GM12878 (cell line): ENCODE results near the gene TUNAR. TPM values are rescaled to one million over a fixed set of nuclear protein-coding genes. Genes with fewer than 3 reads are reported as not detected.

Experiments used
- ATAC-seq: fragments of 200-7000 bp; cut with Tn5 transposase; 3 replicates; pipeline ENCODE4 v1.9.1; 2020; ENCODE audit warnings: mild to moderate bottlenecking, moderate library complexity
- BruUV-seq: library from RNA; stranded (reverse); fragments of 400-500 nt; replicated peaks from 2 replicates; lab custom pipeline; 2021; lab: Mats Ljungman, UMichigan
- CTCF ChIA-PET: fragments of 300-600 bp; sonication (Branson Sonifier 250); formaldehyde crosslinking; extraction: SDS; loops from one replicate; lab custom pipeline; 2021; ENCODE audit warnings: inconsistent platforms; lab: Yijun Ruan, JAX
- POLR2A ChIA-PET: fragments of 350-600 bp; formaldehyde crosslinking; extraction: SDS; loops from one replicate; lab custom pipeline; 2021; ENCODE audit warnings: inconsistent platforms; lab: Charles Lee
- RAD21 ChIA-PET: fragments of 300-600 bp; sonication (Branson Sonifier 250); formaldehyde crosslinking; loops from one replicate; lab custom pipeline; 2023; ENCODE audit warnings: antibody characterized with exemption; ENCODE audit not compliant: unreplicated experiment; lab: Charles Lee
- SMC1A ChIA-PET: fragments of 300-600 bp; sonication (Branson Sonifier 250); formaldehyde crosslinking; loops from one replicate; lab custom pipeline; 2023; ENCODE audit not compliant: unreplicated experiment, uncharacterized antibody; lab: Charles Lee
- DNase-seq: peaks from one replicate; pipeline ENCODE4 v3.0.0-alpha.2; 2011; ENCODE audit warnings: low read depth, low spot score
- FAIRE-seq: peaks from 3 replicates; lab custom pipeline; 2011; peaks lifted over from hg19 to GRCh38; lab: Jason Lieb, UNC
- H2AFZ ChIP-seq: 2 replicates; pipeline ENCODE4 v1.6.0; 2011; ENCODE audit warnings: low read depth, low read length, control low read depth; ENCODE audit not compliant: control insufficient read depth
- H3K27ac ChIP-seq: 2 replicates; pipeline ENCODE4 v1.5.1; 2011; ENCODE audit warnings: control low read depth; ENCODE audit not compliant: control insufficient read depth, insufficient read depth
- H3K27me3 ChIP-seq, 2 experiments: replicated peaks in 1 of 2; 2 replicates each; pipeline versions ENCODE4 v1.6.0 to v1.6.1; 2011; ENCODE audit warnings: low read length in 1 of 2; ENCODE audit not compliant: control insufficient read depth in 2 of 2, insufficient read depth in 2 of 2
- H3K36me3 ChIP-seq, 2 experiments: 2 replicates each; pipeline ENCODE4 v1.5.1; 2011; ENCODE audit warnings: low read length in 1 of 2; ENCODE audit not compliant: control insufficient read depth in 2 of 2, insufficient read depth in 2 of 2
- H3K4me1 ChIP-seq: 2 replicates; pipeline ENCODE4 v1.6.1; 2011; ENCODE audit warnings: mild to moderate bottlenecking, low read length, moderate library complexity, mixed read lengths; ENCODE audit not compliant: control insufficient read depth, insufficient read depth
- H3K4me2 ChIP-seq: 2 replicates; pipeline ENCODE4 v1.6.0; 2011; ENCODE audit warnings: control low read depth; ENCODE audit not compliant: control insufficient read depth, insufficient read depth
- H3K4me3 ChIP-seq: fragments of 200-600 bp; sonication (generic); 2 replicates; pipeline ENCODE4 v1.5.1; 2016
- H3K79me2 ChIP-seq: 2 replicates; pipeline ENCODE4 v1.6.0; 2011; ENCODE audit warnings: low read length; ENCODE audit not compliant: control insufficient read depth, insufficient read depth
- H3K9ac ChIP-seq: 2 replicates; pipeline ENCODE4 v1.8.0; 2011; ENCODE audit warnings: low read length, control low read depth, mixed read lengths; ENCODE audit not compliant: control insufficient read depth, insufficient read depth
- H3K9me3 ChIP-seq: replicated peaks from 3 replicates; pipeline ENCODE4 v1.5.1; 2011; ENCODE audit warnings: mild to moderate bottlenecking, low read length; ENCODE audit not compliant: control insufficient read depth, insufficient read depth
- H4K20me1 ChIP-seq: 2 replicates; pipeline ENCODE4 v1.6.0; 2011; ENCODE audit not compliant: control insufficient read depth, insufficient read depth
- CREM ChIP-seq: IDR thresholded peaks from 2 replicates; pipeline ENCODE4 v1.6.1; 2014; ENCODE audit warnings: antibody characterized with exemption, low read depth
- EP300 ChIP-seq, 2 experiments: fragments of 150-350 bp in 1 of 2; IDR thresholded peaks; 2 replicates each; pipeline ENCODE4 v1.6.1; 2011 to 2012; ENCODE audit warnings: low read depth in 2 of 2, low read length in 2 of 2, borderline replicate concordance in 1 of 2, improper control_type of control experiment in 1 of 2, inconsistent platforms in 1 of 2; ENCODE audit not compliant: control insufficient read depth in 1 of 2
- FOXK2 ChIP-seq: fragments of 450-650 bp; IDR thresholded peaks from 2 replicates; pipeline ENCODE4 v1.6.1; 2017; ENCODE audit warnings: mild to moderate bottlenecking, moderate library complexity
- POLR2AphosphoS5 ChIP-seq: IDR thresholded peaks from 2 replicates; pipeline ENCODE4 v1.6.1; 2011; ENCODE audit warnings: mild to moderate bottlenecking, low read length, inconsistent platforms
- SMARCA5 ChIP-seq: fragments of 450-650 bp; IDR thresholded peaks from 2 replicates; pipeline ENCODE4 v1.6.1; 2017; ENCODE audit warnings: mild to moderate bottlenecking
- SP1 ChIP-seq: IDR thresholded peaks from one replicate; pipeline ENCODE4 v1.6.1; 2011; ENCODE audit warnings: low read depth, low read length
- TAF1 ChIP-seq: IDR thresholded peaks from 2 replicates; pipeline ENCODE4 v1.6.1; 2011; ENCODE audit warnings: mild to moderate bottlenecking, low read depth, low read length, borderline replicate concordance
- WGBS: methylation state at CpG from one replicate; pipeline ENCODE4 v1.1.6; 2016; ENCODE audit warnings: low lambda C conversion rate; ENCODE audit not compliant: insufficient replicate concordance, insufficient coverage; ENCODE audit errors: missing lambda C conversion rate; 5-methylcytosine and 5-hydroxymethylcytosine counted together
- in situ Hi-C: fragments of 300-500 bp; cut with MboI; formaldehyde crosslinking; loops from 9 replicates; pipeline ENCODE4 v1.14.3; 2018; ENCODE audit warnings: mixed read lengths
- intact Hi-C: fragments of 100-400 bp; cut with micrococcal nuclease; formaldehyde crosslinking; loops from one replicate; pipeline ENCODE4 v1.14.2; 2022; ENCODE audit not compliant: unreplicated experiment
- polyA plus RNA-seq, 11 experiments: library from polyadenylated mRNA; depleted of rRNA in 4 of 11; unstranded in 6 of 11; stranded (reverse) in 5 of 11; fragments of >200 nt; fragmentation: Nextera tagmentation in 4 of 11; fragmentation: Illumina TruSeq in 1 of 11; extraction: Ambion mirVana in 4 of 11; extraction: Trizol in 1 of 11; gene quantifications; 1 replicate in 1 of 11; 2 replicates in 10 of 11; pipeline versions ENCODE4 v1.2.1 to v1.2.3, GENCODE V29; 2011 to 2016; ENCODE audit warnings: inconsistent platforms in 2 of 11, missing spikeins in 2 of 11, low read depth in 1 of 11
- total RNA-seq, 4 experiments: library from RNA; depleted of rRNA in 3 of 4; stranded (reverse); fragments of >200 nt in 3 of 4; fragmentation: Illumina TruSeq in 1 of 4; extraction: Trizol in 1 of 4; gene quantifications; 2 replicates each; pipeline versions ENCODE4 v1.2.1 to v1.2.3, GENCODE V29; 2013 to 2021
- TF ChIP-seq, protein P1 (sequence below): fragments of 450-650 bp; formaldehyde crosslinking; IDR thresholded peaks from 2 replicates; pipeline ENCODE4 v1.4.0; 2020; ENCODE audit warnings: mild to moderate bottlenecking, moderate library complexity
- TF ChIP-seq, protein P2 (sequence below): IDR thresholded peaks from 2 replicates; pipeline ENCODE4 v1.6.1; 2011; ENCODE audit warnings: mild to moderate bottlenecking, low read depth, low read length, moderate library complexity; ENCODE audit not compliant: insufficient replicate concordance
- TF ChIP-seq, protein P3 (sequence below): fragments of 450-650 bp; IDR thresholded peaks from 2 replicates; pipeline ENCODE4 v1.6.1; 2016; ENCODE audit warnings: mild to moderate bottlenecking
- TF ChIP-seq, protein P4 (sequence below): fragments of 450-650 bp; IDR thresholded peaks from 2 replicates; pipeline ENCODE4 v1.6.1; 2017; ENCODE audit warnings: mild to moderate bottlenecking, moderate library complexity

The TUNAR gene
- total and polyA plus RNA-seq, 10 of the 15 experiments (the other 5 are each of a cell fraction or from before 2014, with no cell fraction given): 0.02 TPM; not detected in 9

DNA sequence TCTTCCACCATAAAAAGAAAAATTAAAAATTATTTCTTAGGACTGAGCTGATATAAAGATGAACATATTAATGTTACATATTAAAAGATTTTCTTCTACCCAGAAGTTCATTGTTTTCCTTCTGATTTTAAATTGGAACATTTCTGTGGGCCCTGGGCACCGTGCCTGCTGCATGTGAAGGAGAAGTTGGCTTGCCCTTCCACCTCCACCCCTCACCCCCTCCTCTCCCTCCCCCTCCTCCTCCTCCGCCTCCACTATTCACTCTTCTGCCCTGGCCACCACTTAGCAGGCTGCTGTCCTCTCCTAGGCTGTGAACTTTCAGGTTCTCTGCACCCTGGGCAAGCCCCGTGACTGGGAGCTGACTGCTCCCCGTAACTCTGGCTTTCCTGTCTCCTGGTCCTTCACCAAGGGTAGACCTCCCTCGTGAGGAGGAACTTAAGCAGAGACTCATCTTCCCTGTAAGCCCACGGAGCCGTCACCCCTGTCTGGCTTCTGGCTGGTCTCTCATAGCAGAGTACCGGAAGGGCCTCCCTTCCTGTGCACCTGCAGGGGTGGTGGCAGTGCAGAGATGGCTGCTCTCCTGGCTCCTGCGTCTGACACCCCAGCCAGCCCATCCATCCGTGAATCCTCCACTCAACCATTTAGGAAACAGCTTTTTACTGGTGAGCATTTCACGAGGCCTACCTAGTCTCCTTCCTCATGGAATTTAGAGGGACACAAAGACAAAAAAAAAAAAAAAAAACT, 12.8 kb downstream of the TUNAR start (continued):
- TF ChIP-seq, protein P1, sequence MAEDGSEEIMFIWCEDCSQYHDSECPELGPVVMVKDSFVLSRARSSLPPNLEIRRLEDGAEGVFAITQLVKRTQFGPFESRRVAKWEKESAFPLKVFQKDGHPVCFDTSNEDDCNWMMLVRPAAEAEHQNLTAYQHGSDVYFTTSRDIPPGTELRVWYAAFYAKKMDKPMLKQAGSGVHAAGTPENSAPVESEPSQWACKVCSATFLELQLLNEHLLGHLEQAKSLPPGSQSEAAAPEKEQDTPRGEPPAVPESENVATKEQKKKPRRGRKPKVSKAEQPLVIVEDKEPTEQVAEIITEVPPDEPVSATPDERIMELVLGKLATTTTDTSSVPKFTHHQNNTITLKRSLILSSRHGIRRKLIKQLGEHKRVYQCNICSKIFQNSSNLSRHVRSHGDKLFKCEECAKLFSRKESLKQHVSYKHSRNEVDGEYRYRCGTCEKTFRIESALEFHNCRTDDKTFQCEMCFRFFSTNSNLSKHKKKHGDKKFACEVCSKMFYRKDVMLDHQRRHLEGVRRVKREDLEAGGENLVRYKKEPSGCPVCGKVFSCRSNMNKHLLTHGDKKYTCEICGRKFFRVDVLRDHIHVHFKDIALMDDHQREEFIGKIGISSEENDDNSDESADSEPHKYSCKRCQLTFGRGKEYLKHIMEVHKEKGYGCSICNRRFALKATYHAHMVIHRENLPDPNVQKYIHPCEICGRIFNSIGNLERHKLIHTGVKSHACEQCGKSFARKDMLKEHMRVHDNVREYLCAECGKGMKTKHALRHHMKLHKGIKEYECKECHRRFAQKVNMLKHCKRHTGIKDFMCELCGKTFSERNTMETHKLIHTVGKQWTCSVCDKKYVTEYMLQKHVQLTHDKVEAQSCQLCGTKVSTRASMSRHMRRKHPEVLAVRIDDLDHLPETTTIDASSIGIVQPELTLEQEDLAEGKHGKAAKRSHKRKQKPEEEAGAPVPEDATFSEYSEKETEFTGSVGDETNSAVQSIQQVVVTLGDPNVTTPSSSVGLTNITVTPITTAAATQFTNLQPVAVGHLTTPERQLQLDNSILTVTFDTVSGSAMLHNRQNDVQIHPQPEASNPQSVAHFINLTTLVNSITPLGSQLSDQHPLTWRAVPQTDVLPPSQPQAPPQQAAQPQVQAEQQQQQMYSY (CRISPR knock-in tag): no peak
- TF ChIP-seq FOXK2: no peak

DNA sequence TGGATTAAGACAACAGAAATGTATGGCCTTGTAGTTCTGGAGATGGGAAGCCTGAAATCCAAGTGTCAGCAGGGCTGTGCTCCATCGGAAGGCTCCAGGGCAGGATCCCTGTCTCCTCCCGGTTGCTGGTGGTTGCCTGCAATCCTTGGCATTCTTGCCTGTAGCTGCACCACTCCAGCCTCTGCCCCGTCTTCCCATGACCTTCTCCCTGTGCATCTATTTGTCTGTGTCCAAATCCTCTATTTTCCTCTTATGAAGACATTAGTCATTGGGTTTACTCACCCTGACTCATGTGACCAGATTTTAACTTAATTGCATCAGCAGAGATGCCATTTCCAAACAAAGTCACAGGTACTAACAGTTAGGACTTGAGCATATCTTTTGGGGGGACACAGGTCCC, 15.1 kb downstream of the TUNAR start:
- BruUV-seq: no TSS peak
- Histone ChIP-seq H2AFZ (no peak overlapping the region), H3K9me3 (no peaks in the 10 kb centered on the region), H3K36me3 (no peaks in the 10 kb centered on the region), H3K4me1 (no peaks in the 10 kb centered on the region), H3K4me2 (no peak overlapping the region), H3K79me2 (no peaks in the 10 kb centered on the region), H3K9ac (no peak overlapping the region), H3K27me3 (peaks cover 0 to 5% of the 10 kb centered on the region in 2 experiments; a peak in 3 of 4 replicates), H4K20me1 (no peaks in the 10 kb centered on the region), H3K27ac (no peak overlapping the region), H3K4me3 (no peak overlapping the region)
- 58% methylated on average over 3 of the region's 3 CpGs for whole genome bisulfite sequencing
- DNase-seq: no peak
- CTCF ChIA-PET: no interaction called here
- no peak for FAIRE-seq
- RAD21 ChIA-PET: no interaction called here
- ATAC-seq: no peak
- intact Hi-C loops (no loop called here), in situ Hi-C loops (no loop called here)
- SMC1A ChIA-PET: no interaction called here
- POLR2A ChIA-PET: no interaction called here
- TF ChIP-seq TAF1 (no peak), CREM (no peak), SP1 (no peak), SMARCA5 (no peak), POLR2AphosphoS5 (no peak), EP300 (IDR thresholded peaks at IDR 0.05; ENCODE audit: borderline replicate concordance in 1 of 2, control insufficient read depth in 1 of 2, low read depth in 2 of 2, low read length in 2 of 2) (no peak)
- TF ChIP-seq, protein P2, sequence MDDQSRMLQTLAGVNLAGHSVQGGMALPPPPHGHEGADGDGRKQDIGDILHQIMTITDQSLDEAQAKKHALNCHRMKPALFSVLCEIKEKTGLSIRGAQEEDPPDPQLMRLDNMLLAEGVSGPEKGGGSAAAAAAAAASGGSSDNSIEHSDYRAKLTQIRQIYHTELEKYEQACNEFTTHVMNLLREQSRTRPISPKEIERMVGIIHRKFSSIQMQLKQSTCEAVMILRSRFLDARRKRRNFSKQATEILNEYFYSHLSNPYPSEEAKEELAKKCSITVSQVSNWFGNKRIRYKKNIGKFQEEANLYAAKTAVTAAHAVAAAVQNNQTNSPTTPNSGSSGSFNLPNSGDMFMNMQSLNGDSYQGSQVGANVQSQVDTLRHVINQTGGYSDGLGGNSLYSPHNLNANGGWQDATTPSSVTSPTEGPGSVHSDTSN: no peak
- TF ChIP-seq, protein P3, sequence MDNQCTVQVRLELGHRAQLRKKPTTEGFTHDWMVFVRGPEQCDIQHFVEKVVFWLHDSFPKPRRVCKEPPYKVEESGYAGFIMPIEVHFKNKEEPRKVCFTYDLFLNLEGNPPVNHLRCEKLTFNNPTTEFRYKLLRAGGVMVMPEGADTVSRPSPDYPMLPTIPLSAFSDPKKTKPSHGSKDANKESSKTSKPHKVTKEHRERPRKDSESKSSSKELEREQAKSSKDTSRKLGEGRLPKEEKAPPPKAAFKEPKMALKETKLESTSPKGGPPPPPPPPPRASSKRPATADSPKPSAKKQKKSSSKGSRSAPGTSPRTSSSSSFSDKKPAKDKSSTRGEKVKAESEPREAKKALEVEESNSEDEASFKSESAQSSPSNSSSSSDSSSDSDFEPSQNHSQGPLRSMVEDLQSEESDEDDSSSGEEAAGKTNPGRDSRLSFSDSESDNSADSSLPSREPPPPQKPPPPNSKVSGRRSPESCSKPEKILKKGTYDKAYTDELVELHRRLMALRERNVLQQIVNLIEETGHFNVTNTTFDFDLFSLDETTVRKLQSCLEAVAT: no peak
- TF ChIP-seq, protein P4, sequence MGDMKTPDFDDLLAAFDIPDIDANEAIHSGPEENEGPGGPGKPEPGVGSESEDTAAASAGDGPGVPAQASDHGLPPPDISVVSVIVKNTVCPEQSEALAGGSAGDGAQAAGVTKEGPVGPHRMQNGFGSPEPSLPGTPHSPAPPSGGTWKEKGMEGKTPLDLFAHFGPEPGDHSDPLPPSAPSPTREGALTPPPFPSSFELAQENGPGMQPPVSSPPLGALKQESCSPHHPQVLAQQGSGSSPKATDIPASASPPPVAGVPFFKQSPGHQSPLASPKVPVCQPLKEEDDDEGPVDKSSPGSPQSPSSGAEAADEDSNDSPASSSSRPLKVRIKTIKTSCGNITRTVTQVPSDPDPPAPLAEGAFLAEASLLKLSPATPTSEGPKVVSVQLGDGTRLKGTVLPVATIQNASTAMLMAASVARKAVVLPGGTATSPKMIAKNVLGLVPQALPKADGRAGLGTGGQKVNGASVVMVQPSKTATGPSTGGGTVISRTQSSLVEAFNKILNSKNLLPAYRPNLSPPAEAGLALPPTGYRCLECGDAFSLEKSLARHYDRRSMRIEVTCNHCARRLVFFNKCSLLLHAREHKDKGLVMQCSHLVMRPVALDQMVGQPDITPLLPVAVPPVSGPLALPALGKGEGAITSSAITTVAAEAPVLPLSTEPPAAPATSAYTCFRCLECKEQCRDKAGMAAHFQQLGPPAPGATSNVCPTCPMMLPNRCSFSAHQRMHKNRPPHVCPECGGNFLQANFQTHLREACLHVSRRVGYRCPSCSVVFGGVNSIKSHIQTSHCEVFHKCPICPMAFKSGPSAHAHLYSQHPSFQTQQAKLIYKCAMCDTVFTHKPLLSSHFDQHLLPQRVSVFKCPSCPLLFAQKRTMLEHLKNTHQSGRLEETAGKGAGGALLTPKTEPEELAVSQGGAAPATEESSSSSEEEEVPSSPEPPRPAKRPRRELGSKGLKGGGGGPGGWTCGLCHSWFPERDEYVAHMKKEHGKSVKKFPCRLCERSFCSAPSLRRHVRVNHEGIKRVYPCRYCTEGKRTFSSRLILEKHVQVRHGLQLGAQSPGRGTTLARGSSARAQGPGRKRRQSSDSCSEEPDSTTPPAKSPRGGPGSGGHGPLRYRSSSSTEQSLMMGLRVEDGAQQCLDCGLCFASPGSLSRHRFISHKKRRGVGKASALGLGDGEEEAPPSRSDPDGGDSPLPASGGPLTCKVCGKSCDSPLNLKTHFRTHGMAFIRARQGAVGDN: no peak
